Neutrophil (primary cell): ENCODE results near the gene PRKN.
"Not testable (repeated sequence)": the region's sequence is repeated elsewhere in the genome, so short reads cannot be mapped to it uniquely, and the experiment has no call there.

Source experiments
- H3K27ac ChIP-seq: fragments of 200-600 bp; sonication (generic); 2 replicates; pipeline ENCODE4 v1.5.1; 2016; ENCODE audit warnings: mild to moderate bottlenecking, moderate library complexity
- H3K27me3 ChIP-seq: fragments of 200-600 bp; sonication (generic); 2 replicates; pipeline ENCODE4 v1.6.0; 2016; ENCODE audit warnings: mild to moderate bottlenecking
- H3K36me3 ChIP-seq: fragments of 200-600 bp; sonication (generic); 2 replicates; pipeline ENCODE4 v1.5.1; 2017
- H3K4me1 ChIP-seq, 2 experiments: fragments of 200-600 bp in 1 of 2; sonication (generic) in 1 of 2; 1 replicate in 1 of 2; 2 replicates in 1 of 2; pipeline versions ENCODE4 v1.5.1 to v1.6.1; 2013 to 2016; ENCODE audit warnings: low read depth in 1 of 2, low read length in 1 of 2, mild to moderate bottlenecking in 1 of 2, moderate library complexity in 1 of 2; ENCODE audit not compliant: control insufficient read depth in 1 of 2, insufficient read depth in 1 of 2
- H3K4me3 ChIP-seq, 2 experiments: fragments of 200-600 bp in 1 of 2; sonication (generic) in 1 of 2; 1 replicate in 1 of 2; 2 replicates in 1 of 2; pipeline ENCODE4 v1.5.1; 2013 to 2016; ENCODE audit warnings: low read depth in 1 of 2, low read length in 1 of 2, mild to moderate bottlenecking in 1 of 2, moderate library complexity in 1 of 2
- H3K9me3 ChIP-seq: fragments of 200-600 bp; sonication (generic); 2 replicates; pipeline ENCODE4 v1.5.1; 2016
- CTCF ChIP-seq: fragments of 200-600 bp; sonication (generic); IDR thresholded peaks from 2 replicates; pipeline ENCODE4 v1.5.1; 2016; ENCODE audit warnings: antibody characterized with exemption

The PRKN gene

DNA sequence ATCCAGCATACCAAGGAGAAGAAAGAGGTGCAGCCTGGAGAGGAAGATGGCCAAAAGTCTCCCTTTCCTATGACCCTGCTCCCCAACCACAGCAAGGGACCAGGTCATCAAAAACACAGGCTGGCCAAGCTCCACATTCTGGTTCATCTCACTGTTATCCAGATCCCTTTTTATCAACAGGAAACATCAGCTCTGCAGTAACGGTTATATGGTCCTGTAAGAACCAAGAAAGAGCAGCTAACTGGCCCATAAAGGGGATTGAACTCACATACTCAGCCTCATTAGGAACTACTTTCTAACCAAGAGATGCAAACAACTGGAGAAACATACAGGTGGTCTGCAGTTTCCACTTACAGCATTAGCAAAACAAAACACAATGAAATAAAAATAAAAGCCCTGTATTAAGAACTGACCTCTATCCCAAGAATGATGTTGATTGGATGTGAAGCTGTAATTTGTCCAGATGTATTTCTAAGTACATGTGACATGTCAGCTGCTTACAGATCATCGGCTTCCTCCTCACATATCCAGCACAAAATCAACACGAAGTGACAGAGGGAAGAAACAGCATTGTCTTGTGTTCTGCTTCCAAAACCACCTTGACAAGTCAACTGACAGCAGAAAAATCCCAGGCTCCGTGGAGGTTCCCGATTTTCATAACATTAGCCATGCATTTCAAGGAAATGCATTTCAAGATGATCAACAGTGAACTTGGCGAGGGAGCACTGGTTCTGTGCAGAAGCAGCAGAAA lies 896.5 kb downstream of the PRKN start:
- TF ChIP-seq CTCF, result no peak
- H3K9me3 ChIP-seq, result no peaks in the 10 kb centered on the region
- no peaks in the 10 kb centered on the region for H3K36me3 ChIP-seq
- H3K4me3 ChIP-seq, result no peak overlapping the region
- no peak overlapping the region for H3K27ac ChIP-seq
- no peaks in the 10 kb centered on the region for H3K4me1 ChIP-seq
- H3K27me3 ChIP-seq, result no peaks in the 10 kb centered on the region

- no peak overlapping the region for H3K4me3 ChIP-seq
- no peaks in the 10 kb centered on the region for H3K36me3 ChIP-seq
- no peaks in the 10 kb centered on the region for H3K9me3 ChIP-seq
- H3K4me1 ChIP-seq, result no peaks in the 10 kb centered on the region
- H3K27ac ChIP-seq, result no peak overlapping the region
- no peaks in the 10 kb centered on the region for H3K27me3 ChIP-seq
- TF ChIP-seq CTCF, result no peak
Measured at GRCh38 chr6:161829291-161829729, 898.3 kb downstream of the PRKN start.

DNA sequence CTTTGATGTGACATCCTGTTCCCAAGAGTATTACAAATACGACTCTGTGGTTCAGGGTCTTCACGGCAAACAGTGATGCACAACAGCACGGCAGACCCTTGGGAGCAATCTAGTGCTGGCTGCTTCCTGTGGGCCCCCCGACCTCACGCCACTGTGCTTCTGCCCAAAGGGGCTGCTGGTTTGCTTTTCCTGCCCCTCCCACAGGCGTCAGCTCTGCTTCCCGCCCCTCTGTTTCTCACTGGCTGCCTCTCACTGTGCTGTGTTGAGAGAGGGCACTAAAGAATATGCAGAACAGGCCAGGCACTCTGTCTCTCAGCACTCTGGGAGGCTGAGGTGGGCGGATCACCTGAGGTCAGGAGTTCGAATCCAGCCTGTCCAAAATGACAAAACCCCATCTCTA lies 899.2 kb downstream of the PRKN start:
- H3K36me3 ChIP-seq, result no peaks in the 10 kb centered on the region
- TF ChIP-seq CTCF, result no peak
- H3K27ac ChIP-seq, result no peak overlapping the region
- H3K27me3 ChIP-seq, result no peaks in the 10 kb centered on the region
- H3K9me3 ChIP-seq, result no peaks in the 10 kb centered on the region
- no peak overlapping the region for H3K4me3 ChIP-seq
- no peaks in the 10 kb centered on the region for H3K4me1 ChIP-seq

GRCh38 chr6:161826512-161826911 lies 901.1 kb downstream of the PRKN start:
- H3K4me3 ChIP-seq, result no peak overlapping the region
- H3K27ac ChIP-seq, result no peak overlapping the region
- TF ChIP-seq CTCF, result no peak
- H3K9me3 ChIP-seq, result no peaks in the 10 kb centered on the region
- no peaks in the 10 kb centered on the region for H3K27me3 ChIP-seq
- no peaks in the 10 kb centered on the region for H3K36me3 ChIP-seq
- no peaks in the 10 kb centered on the region for H3K4me1 ChIP-seq

GRCh38 chr6:161822204-161822603 lies 905.4 kb downstream of the PRKN start:
- H3K27ac ChIP-seq, H3K4me1 ChIP-seq: not testable (repeated sequence)

DNA sequence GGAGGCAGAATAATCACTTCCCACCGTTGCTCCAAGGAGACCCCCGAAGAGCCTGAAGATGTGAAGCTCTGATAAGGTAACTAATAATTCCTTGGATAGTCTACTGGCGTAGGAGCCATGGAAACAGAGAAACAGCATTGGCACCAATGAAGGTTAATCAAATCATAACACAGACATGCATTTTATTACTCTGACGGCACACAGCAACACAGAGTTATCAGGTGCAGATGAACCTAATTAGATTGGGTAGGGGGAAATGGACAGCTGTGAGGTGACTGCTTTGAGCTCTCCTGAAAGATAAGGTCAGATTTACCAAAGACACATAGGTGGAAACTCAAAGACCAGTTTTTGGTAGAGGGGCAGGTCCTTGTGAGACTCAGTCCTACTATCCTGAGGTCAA lies 909.7 kb downstream of the PRKN start:
- no peak for TF ChIP-seq CTCF
- Histone ChIP-seq H3K27me3 (no peaks in the 10 kb centered on the region), H3K9me3 (no peaks in the 10 kb centered on the region), H3K4me3 (no peak overlapping the region), H3K4me1 (no peaks in the 10 kb centered on the region), H3K27ac (no peak overlapping the region), H3K36me3 (no peaks in the 10 kb centered on the region)

More at GRCh38 chr6:161822204-161822603, 905.4 kb downstream of the PRKN start:
- not testable (repeated sequence) for H3K36me3 ChIP-seq, H3K27me3 ChIP-seq, H3K9me3 ChIP-seq, H3K4me3 ChIP-seq
